HG03103 (cell line): Measurements from ENCODE around the gene TOP3A.

Experiments
- ATAC-seq: cut with Tn5 transposase; IDR thresholded peaks from one replicate; pipeline ENCODE4 v1.9.1; 2021; ENCODE audit warnings: low read depth; ENCODE audit not compliant: unreplicated experiment

Gene TOP3A

GRCh38 chr17:18280766-18281371 lies 33.9 kb downstream of the TOP3A start:
- ATAC-seq, result no peak

- ATAC-seq, result no peak
Measured at GRCh38 chr17:18280249-18280648, 34.5 kb downstream of the TOP3A start.

- ATAC-seq, result no peak
Measured at GRCh38 chr17:18278867-18279266, 35.9 kb downstream of the TOP3A start.

GRCh38 chr17:18277076-18277475 lies 37.7 kb downstream of the TOP3A start:
- no peak for ATAC-seq

- no peak for ATAC-seq
Measured at GRCh38 chr17:18270046-18270931, 44.5 kb downstream of the TOP3A start.

- ATAC-seq, result no peak
Measured at GRCh38 chr17:18267927-18268711, 46.7 kb downstream of the TOP3A start.

- no peak for ATAC-seq
Measured at GRCh38 chr17:18267366-18267765, 47.4 kb downstream of the TOP3A start.

GRCh38 chr17:18263885-18264682 lies 50.7 kb downstream of the TOP3A start:
- ATAC-seq, result no peak

- no peak for ATAC-seq
Measured at GRCh38 chr17:18262641-18263040, 52.2 kb downstream of the TOP3A start.

GRCh38 chr17:18262111-18262510 lies 52.7 kb downstream of the TOP3A start:
- no peak for ATAC-seq

- ATAC-seq, result no peak
Measured at GRCh38 chr17:18261659-18262058, 53.1 kb downstream of the TOP3A start.

GRCh38 chr17:18261146-18261515 lies 53.7 kb downstream of the TOP3A start:
- no peak for ATAC-seq

GRCh38 chr17:18260332-18261145 lies 54.3 kb downstream of the TOP3A start, which contains the start of gene MIEF2:
TSS of gene MIEF2 (plus strand) at chr17:18260662. CDS start at chr17:18262721, 2,059 bp downstream.
- ATAC-seq, result peak; percentile 69

GRCh38 chr17:18259621-18260331 lies 55.0 kb downstream of the TOP3A start:
- no peak for ATAC-seq

- ATAC-seq, result no peak
Measured at GRCh38 chr17:18258356-18259038, 56.3 kb downstream of the TOP3A start, which contains the start of gene FLII. TSS of gene FLII (minus strand) at chr17:18258738. CDS start at chr17:18258690, 48 bp downstream.

GRCh38 chr17:18257982-18258355 lies 56.8 kb downstream of the TOP3A start:
- no peak for ATAC-seq

GRCh38 chr17:18257268-18257981 lies 57.4 kb downstream of the TOP3A start:
- ATAC-seq, result no peak

- ATAC-seq, result no peak
Measured at GRCh38 chr17:18256776-18257175, 58.0 kb downstream of the TOP3A start.
